ENCODE data around the gene CHRDL2.

The CHRDL2 gene

DNA sequence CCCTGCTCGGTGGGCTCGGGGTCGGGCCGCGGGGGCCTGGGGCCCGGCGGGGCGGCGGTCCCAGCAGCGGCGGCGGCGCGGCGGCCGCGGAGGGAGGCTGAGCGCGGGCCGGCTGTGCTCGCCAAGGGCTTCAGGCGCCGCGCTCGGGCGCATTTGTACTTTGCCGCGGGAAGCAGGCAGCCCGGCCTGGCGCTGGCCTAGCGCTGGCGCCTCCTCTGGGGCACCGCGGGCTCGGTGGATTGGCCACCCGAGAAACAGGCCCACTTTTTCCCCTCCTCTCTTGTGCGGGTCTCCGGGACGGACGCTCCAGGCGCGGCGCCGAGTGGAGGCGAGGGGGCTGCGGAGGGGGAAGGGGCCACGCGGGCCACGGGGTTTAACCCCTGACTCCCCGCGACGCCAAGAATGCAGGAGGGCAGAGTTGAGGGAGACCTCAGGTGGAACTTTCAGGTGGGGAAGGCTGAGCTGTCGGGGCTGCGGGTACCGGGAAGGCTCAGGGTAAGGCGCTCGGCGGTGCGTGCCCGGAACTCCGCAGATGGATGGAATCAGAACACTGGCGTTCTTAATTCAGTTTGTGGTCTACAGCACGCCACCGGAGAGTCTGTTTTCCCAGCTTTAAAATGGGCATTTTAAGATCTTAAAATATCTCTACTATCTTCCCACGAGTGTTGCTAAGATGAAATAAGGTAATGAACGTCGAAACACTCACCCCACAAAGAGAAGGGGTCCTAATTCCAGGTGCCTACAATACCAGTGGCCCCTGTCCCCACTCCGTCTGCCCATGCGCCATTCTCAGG is at the start of gene CHRDL2:
CHRDL2 (minus strand) TSS at position 126 of the 794 bp plus-strand sequence. CDS start 538 bp downstream, outside the sequence.
- TF ChIP-seq, protein P1, sequence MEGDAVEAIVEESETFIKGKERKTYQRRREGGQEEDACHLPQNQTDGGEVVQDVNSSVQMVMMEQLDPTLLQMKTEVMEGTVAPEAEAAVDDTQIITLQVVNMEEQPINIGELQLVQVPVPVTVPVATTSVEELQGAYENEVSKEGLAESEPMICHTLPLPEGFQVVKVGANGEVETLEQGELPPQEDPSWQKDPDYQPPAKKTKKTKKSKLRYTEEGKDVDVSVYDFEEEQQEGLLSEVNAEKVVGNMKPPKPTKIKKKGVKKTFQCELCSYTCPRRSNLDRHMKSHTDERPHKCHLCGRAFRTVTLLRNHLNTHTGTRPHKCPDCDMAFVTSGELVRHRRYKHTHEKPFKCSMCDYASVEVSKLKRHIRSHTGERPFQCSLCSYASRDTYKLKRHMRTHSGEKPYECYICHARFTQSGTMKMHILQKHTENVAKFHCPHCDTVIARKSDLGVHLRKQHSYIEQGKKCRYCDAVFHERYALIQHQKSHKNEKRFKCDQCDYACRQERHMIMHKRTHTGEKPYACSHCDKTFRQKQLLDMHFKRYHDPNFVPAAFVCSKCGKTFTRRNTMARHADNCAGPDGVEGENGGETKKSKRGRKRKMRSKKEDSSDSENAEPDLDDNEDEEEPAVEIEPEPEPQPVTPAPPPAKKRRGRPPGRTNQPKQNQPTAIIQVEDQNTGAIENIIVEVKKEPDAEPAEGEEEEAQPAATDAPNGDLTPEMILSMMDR (IDR thresholded peaks at IDR 0.05; ENCODE audit: insufficient read depth, low read length, poor library complexity, severe bottlenecking): no peak
- DNase-seq (ENCODE audit: extremely low read depth, insufficient read length): no peak
- Histone ChIP-seq H3K27me3 (replicated peaks; ENCODE audit: control insufficient read depth, insufficient read depth, low read length) (peaks cover 1% of the 10 kb centered on the region), H3K4me3 (replicated peaks; ENCODE audit: low read depth, low read length) (no peak within 1 kb of the TSS), H3K36me3 (ENCODE audit: control insufficient read depth, insufficient read depth, low read length) (no peaks in the 10 kb centered on the region)

GRCh38 chr11:74780248-74781005 is 49.2 kb upstream of the CHRDL2 start:
- no peak for DNase-seq (ENCODE audit: extremely low read depth, insufficient read length)
- Histone ChIP-seq H3K27me3 (replicated peaks; ENCODE audit: control insufficient read depth, insufficient read depth, low read length) (no peaks in the 10 kb centered on the region), H3K36me3 (ENCODE audit: control insufficient read depth, insufficient read depth, low read length) (no peaks in the 10 kb centered on the region), H3K4me3 (replicated peaks; ENCODE audit: low read depth, low read length) (no peak overlapping the region)
- TF ChIP-seq, protein P1 (IDR thresholded peaks at IDR 0.05; ENCODE audit: insufficient read depth, low read length, poor library complexity, severe bottlenecking): no peak

DNA sequence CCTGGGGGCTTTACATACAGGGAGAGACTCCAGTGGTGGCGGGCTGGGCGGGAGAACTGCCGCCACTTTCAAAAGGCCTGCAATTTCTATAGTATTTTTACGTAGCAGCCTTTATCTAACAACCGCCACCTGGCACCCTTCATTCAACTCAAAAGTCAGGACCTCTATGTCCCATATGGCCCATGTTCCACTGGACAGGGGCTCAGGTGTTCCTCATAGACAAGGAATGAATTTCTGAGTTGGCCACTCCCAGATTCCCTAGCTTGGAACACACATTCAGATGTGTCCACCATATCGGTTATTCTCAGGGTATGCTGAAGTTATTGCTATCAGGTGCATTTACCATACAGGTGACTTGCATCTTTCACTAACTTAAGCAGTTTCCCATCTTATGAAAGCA is 47.4 kb upstream of the CHRDL2 start:
- Histone ChIP-seq H3K27me3 (replicated peaks; ENCODE audit: control insufficient read depth, insufficient read depth, low read length) (no peaks in the 10 kb centered on the region), H3K36me3 (ENCODE audit: control insufficient read depth, insufficient read depth, low read length) (no peaks in the 10 kb centered on the region), H3K4me3 (replicated peaks; ENCODE audit: low read depth, low read length) (no peak overlapping the region)
- DNase-seq (ENCODE audit: extremely low read depth, insufficient read length): no peak
- TF ChIP-seq, protein P1 (IDR thresholded peaks at IDR 0.05; ENCODE audit: insufficient read depth, low read length, poor library complexity, severe bottlenecking): no peak

DNA sequence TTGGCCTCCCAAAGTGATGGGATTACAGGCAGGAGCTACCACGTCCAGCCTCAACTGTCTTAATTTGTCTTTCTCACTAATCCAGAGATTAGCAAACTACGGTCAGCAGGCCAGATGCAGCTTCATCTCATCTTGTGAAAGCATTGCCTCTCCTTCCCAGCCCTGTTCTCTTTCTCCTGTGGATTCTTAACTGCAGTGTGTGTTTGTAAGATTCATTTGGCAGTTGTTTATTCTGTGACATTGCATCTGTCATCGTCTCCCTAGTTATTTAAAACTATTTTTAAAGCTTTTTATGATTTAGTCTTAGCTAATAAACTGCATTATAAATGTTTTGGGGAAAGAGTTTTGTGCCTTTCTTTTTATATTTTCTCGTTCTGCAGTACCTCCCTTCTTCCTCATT is 46.7 kb upstream of the CHRDL2 start:
- no peak for DNase-seq (ENCODE audit: extremely low read depth, insufficient read length)
- Histone ChIP-seq H3K36me3 (ENCODE audit: control insufficient read depth, insufficient read depth, low read length) (no peaks in the 10 kb centered on the region), H3K27me3 (replicated peaks; ENCODE audit: control insufficient read depth, insufficient read depth, low read length) (no peaks in the 10 kb centered on the region), H3K4me3 (replicated peaks; ENCODE audit: low read depth, low read length) (no peak overlapping the region)
- TF ChIP-seq, protein P1 (IDR thresholded peaks at IDR 0.05; ENCODE audit: insufficient read depth, low read length, poor library complexity, severe bottlenecking): no peak

DNA sequence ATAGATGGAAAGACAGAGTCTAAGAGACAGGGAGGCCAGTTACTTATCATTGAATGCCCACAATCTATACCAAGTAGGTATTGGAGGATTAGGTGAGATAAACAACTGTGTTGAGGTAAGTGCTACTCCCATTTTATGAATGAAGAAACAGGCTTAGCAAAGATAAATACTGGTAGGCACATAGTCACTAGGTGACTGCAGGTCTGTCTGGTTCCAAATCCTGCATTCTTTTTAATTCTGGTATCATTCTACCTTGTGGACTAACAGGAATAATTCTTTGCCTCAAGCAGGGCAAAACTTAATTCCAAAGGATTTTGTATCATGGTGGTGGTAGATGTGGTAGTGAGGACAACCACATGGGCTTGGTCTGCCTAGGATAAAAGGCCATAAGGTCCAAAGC is 45.8 kb upstream of the CHRDL2 start:
- DNase-seq (ENCODE audit: extremely low read depth, insufficient read length): no peak
- Histone ChIP-seq H3K4me3 (replicated peaks; ENCODE audit: low read depth, low read length) (no peak overlapping the region), H3K27me3 (replicated peaks; ENCODE audit: control insufficient read depth, insufficient read depth, low read length) (no peaks in the 10 kb centered on the region), H3K36me3 (ENCODE audit: control insufficient read depth, insufficient read depth, low read length) (no peaks in the 10 kb centered on the region)
- TF ChIP-seq, protein P1 (IDR thresholded peaks at IDR 0.05; ENCODE audit: insufficient read depth, low read length, poor library complexity, severe bottlenecking): no peak
